ENCODE measurements around the gene ABCA13. TPM values are rescaled to one million over a fixed set of nuclear protein-coding genes. Genes with fewer than 3 reads are reported as not detected.

ABCA13 gene
- total RNA-seq, 3 donors from 2014 or later = 0.43 to 1.6 (median 1.1) TPM

GRCh38 chr7:48207155-48207675 lies 36.0 kb downstream of the ABCA13 start:
- no peaks in the 10 kb centered on the region for H3K36me3 ChIP-seq (ENCODE audit: low read depth)
- intact Hi-C loops (cut with DNase I, micrococcal nuclease) = no loop called here
- no peaks in the 10 kb centered on the region for H3K4me1 ChIP-seq (ENCODE audit: low read depth)
- no peak for TF ChIP-seq CTCF (IDR thresholded peaks at IDR 0.05)
- H3K9me3 ChIP-seq = no peaks in the 10 kb centered on the region
- ATAC-seq (no peak), DNase-seq (no peak)
- H3K4me3 ChIP-seq = no peak overlapping the region

GRCh38 chr7:48209004-48209600 lies 37.8 kb downstream of the ABCA13 start:
- TF ChIP-seq CTCF (IDR thresholded peaks at IDR 0.05) = no peak
- no peaks in the 10 kb centered on the region for H3K4me1 ChIP-seq (ENCODE audit: low read depth)
- H3K9me3 ChIP-seq = no peaks in the 10 kb centered on the region
- H3K36me3 ChIP-seq (ENCODE audit: low read depth) = no peaks in the 10 kb centered on the region
- DNase-seq (no peak), ATAC-seq (no peak)
- intact Hi-C loops (cut with DNase I, micrococcal nuclease) = no loop called here
- H3K4me3 ChIP-seq = no peak overlapping the region

- intact Hi-C loops (cut with DNase I, micrococcal nuclease) = no loop called here
- H3K9me3 ChIP-seq = no peaks in the 10 kb centered on the region
- no peak for TF ChIP-seq CTCF (IDR thresholded peaks at IDR 0.05)
- DNase-seq (no peak), ATAC-seq (no peak)
- no peaks in the 10 kb centered on the region for H3K4me1 ChIP-seq (ENCODE audit: low read depth)
- no peaks in the 10 kb centered on the region for H3K36me3 ChIP-seq (ENCODE audit: low read depth)
- no peak overlapping the region for H3K4me3 ChIP-seq
Measured at GRCh38 chr7:48213226-48213625, 42.0 kb downstream of the ABCA13 start.

GRCh38 chr7:48217266-48217665 lies 46.0 kb downstream of the ABCA13 start:
- DNase-seq = no peak
- TF ChIP-seq CTCF (IDR thresholded peaks at IDR 0.05) = no peak
- Histone ChIP-seq H3K36me3 (ENCODE audit: low read depth) (no peaks in the 10 kb centered on the region), H3K4me1 (ENCODE audit: low read depth) (no peaks in the 10 kb centered on the region), H3K9me3 (no peaks in the 10 kb centered on the region), H3K4me3 (no peak overlapping the region)
- intact Hi-C loops (cut with DNase I, micrococcal nuclease) = no loop called here
- ATAC-seq = no peak

- Histone ChIP-seq H3K36me3 (ENCODE audit: low read depth) (no peaks in the 10 kb centered on the region), H3K4me1 (ENCODE audit: low read depth) (no peaks in the 10 kb centered on the region), H3K9me3 (no peaks in the 10 kb centered on the region), H3K4me3 (no peak overlapping the region)
- ATAC-seq = no peak
- intact Hi-C loops (cut with DNase I, micrococcal nuclease) = no loop called here
- no peak for DNase-seq
- TF ChIP-seq CTCF (IDR thresholded peaks at IDR 0.05) = no peak
Measured at GRCh38 chr7:48217753-48218152, 46.5 kb downstream of the ABCA13 start.

GRCh38 chr7:48224042-48224441 lies 52.8 kb downstream of the ABCA13 start:
- ATAC-seq (no peak), DNase-seq (no peak)
- Histone ChIP-seq H3K36me3 (ENCODE audit: low read depth) (no peaks in the 10 kb centered on the region), H3K4me3 (no peak overlapping the region), H3K4me1 (ENCODE audit: low read depth) (no peaks in the 10 kb centered on the region), H3K9me3 (no peaks in the 10 kb centered on the region)
- intact Hi-C loops (cut with DNase I, micrococcal nuclease) = no loop called here
- TF ChIP-seq CTCF (IDR thresholded peaks at IDR 0.05) = no peak
